GM18498 (cell line): ENCODE data around the gene AHRR.
"Not testable (repeated sequence)": the region's sequence is repeated elsewhere in the genome, so short reads cannot be mapped to it uniquely, and the experiment has no call there.

ENCODE experiments used
- ATAC-seq: cut with Tn5 transposase; IDR thresholded peaks from one replicate; pipeline ENCODE4 v1.9.1; 2021; ENCODE audit warnings: mild to moderate bottlenecking, moderate library complexity; ENCODE audit not compliant: unreplicated experiment

The AHRR gene

DNA sequence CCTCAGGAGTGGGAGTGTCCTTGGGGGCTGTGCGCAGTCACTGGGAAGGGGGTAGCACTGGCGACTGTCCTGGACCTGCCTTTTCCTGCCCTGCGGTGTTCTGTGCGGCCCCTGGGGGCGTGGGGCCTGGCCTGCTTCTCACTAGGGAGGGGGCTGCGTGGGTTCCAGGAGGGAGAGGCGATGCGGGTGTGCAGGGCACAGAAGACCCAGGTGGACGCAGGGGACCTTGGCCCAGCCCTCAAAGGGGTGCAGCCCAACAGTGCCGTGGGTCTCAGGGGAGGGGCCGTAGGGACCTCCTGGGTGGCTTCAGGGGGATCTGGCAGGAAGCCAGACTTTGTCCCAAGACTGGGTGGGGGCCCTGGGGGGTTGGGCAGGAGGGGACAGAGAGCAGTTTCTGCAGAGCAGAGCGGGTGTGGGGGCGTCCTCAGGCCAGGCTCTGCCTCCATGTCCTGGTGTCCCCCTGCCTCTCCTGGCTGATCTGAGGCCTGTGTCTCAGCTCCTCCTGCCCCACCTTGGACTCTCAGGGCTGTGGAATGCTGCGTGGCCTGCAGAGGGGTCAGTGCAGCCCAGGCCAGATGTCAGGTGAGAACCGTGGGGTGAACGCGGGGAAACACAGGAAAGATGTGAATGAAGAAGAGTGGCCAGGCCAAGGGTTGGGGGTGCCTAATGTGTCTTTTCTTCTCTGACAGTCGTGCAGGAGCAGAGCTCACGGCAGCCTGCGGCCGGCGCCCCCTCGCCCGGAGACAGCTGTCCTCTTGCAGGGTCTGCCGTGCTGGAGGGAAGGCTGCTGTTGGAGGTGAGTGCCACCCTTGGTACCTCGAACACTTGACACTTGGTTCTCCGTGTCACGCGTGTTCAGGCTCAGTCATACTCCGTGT, 54.6 kb downstream of the AHRR start:
- ATAC-seq = no peak

- ATAC-seq = no peak
Observed at GRCh38 chr5:376799-377325, 55.3 kb downstream of the AHRR start.

GRCh38 chr5:377326-377981, 55.9 kb downstream of the AHRR start:
- ATAC-seq = no peak

DNA sequence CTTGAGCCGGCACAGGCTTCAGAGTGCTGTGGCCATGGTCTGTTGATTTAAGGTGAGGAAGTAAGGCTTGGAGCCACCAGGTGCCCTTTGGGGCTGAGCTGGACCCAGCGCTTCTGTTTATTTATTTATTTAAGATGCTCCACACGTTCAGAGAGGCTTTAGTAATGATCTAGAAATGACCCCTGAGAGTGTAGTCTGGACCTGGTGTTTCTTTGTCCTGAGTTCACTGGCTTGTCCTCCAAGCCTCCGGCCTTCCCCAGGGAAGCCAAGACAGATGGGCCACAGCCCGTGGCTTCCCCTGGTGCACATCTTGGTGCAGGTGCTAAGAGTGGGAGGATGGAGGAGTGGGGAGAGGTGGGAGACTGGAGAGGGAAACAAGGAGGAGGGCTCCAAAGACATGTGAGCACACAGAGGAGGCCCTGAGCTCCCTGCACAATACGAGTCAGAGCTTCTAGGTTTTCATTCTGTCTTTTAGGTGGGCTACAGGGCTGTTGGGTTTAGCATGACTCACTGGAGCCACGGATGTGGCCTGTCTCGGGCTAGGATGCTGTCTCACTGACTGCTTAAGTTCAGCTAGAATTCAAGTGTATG, 56.9 kb downstream of the AHRR start:
- ATAC-seq = no peak

- ATAC-seq = no peak
Observed at GRCh38 chr5:378976-379742, 57.6 kb downstream of the AHRR start.

- no peak for ATAC-seq
Observed at GRCh38 chr5:380701-381309, 59.3 kb downstream of the AHRR start.

GRCh38 chr5:383066-383465, 61.6 kb downstream of the AHRR start:
- ATAC-seq = no peak

- ATAC-seq = no peak
Observed at GRCh38 chr5:383621-384020, 62.1 kb downstream of the AHRR start.

GRCh38 chr5:384576-384975, 63.1 kb downstream of the AHRR start:
- ATAC-seq = not testable (repeated sequence)

DNA sequence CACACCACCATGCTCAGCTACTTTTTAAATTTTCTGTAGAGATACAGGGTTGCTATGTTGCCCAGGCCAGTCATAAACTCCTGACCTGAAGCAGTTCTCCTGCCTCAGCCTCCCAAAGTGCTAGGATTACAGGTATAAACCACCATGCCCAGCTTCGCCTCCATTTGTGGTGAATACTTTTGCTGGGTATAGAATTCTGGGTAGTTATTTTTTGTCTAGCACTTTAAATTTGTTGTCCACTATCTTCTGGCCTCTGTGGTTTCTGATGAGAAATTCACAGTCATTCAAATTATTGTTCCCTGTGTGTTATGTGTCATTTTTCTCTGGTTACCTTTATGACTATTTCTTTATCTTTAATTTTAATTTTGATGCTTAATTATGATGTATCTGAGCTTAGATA, 63.8 kb downstream of the AHRR start:
- ATAC-seq = no peak

DNA sequence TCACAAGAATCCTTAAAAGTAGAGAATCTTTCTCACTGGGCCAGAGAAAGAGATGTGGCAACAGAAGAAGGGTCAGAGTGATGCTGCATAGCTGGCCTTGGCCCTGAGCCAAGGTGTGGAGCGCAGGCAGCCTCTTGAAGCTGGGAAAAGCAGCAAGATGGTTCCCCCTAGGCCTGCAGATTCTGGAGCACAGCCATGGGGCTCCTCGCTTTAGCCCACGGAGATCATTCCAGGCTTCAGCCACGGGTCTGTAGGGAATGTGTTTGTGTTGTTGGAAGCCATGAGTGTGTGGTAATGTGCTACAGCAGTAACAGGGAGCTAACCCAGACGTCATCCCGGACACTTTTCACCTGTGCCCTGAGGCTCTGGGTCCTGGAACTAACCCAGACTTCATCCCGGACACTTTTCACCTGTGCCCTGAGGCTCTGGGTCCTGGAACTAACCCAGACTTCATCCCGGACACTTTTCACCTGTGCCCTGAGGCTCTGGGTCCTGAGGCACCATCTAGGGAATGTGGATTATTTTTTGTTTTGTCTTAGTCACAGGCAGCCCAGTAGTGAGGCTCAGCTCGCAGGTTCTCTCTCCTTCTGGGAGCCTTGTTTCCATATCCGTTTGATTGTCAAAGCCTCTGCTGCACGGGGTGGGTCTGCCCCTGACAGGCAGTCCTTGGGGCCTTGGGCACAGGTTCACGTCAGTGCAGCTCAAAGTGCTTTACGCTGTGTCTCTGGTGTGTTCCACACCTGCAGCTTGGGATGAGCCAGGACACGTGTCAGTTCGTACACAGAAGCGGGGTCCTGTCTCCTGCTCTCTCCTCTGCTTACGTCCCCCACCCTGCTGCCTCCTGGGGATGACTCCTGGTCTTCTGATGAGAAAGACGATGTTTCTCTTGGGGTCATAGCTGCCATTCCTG, 65.2 kb downstream of the AHRR start:
- no peak for ATAC-seq

GRCh38 chr5:387491-388265, 66.2 kb downstream of the AHRR start:
- ATAC-seq = no peak

DNA sequence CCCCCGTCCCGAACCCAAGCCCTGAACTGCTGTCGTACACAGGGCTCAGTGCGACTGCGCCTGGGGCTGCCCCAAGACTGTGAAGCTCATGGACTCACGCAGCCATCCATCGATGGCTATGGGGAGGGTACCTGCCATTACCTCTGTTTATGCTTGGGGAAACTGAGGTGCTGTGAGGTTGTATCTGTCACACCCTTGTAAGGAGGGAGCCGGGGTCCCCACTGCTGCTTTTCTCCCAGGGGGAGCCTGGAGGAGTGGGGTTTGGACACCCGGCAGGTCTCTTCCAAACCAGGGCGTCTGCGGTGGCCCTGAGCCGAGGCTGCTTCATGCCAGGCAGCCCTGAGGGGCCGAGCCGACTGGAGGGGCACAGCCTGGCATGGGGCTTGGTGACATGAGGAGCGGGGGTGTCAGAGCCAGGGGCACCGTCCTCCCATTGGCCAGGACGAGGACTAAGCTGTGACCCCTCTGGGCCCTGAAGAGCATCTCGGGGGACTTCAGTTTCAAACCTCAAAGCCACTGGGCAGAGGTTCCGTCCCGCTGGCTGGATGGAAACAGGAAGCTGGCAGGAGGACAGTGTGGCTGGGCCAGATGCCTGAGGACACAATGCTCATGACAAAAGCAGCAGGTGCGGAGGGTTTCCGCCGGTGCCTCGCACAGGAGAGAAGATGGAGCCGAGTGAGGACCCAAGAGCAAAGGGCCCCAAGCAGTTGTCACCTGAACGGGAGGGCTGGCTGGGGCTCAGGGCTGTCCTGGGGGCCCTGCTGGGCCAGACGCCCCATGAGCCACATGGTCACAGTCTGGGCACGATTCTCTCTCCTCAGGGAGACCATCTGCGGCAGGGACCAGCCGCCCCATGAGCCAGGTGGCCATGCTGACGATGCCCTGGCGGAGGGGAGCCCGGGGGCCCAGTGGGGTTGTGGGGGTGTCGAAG, 67.0 kb downstream of the AHRR start:
- no peak for ATAC-seq

DNA sequence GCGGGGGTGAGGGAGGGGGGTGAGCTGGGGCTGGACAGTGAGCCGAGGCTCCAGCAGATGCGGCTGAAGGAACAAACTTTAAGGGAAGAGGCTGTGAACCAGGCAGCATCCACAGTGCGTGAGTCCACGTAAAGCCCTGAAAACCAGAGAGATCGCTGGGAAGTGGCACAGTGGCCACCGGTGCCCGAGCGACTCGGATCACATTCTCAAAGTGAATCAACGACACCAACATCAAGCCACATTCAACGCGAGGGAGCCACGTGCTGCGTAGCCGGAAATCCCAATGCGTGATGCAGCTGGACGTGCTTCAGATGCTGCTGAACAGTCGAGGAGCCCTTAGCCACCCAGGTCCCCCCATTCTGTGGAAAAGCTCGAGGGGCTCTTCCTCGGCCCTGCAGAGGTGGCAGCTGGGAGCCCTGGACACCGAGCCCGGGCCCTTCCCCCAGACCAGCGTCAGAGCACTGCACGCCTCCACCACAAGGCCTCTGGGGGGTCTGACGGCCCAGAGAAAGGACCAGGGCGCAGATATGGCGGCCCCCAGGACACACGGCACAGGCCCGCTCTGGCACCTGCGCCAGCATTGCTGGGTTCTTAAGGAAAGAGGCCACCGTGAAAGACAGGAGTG, 67.8 kb downstream of the AHRR start:
- ATAC-seq = no peak

- no peak for ATAC-seq
Observed at GRCh38 chr5:389891-390622, 68.5 kb downstream of the AHRR start.

- no peak for ATAC-seq
Observed at GRCh38 chr5:390623-391491, 69.3 kb downstream of the AHRR start.
